Measurements from ENCODE around the gene LARP1.

DNA sequence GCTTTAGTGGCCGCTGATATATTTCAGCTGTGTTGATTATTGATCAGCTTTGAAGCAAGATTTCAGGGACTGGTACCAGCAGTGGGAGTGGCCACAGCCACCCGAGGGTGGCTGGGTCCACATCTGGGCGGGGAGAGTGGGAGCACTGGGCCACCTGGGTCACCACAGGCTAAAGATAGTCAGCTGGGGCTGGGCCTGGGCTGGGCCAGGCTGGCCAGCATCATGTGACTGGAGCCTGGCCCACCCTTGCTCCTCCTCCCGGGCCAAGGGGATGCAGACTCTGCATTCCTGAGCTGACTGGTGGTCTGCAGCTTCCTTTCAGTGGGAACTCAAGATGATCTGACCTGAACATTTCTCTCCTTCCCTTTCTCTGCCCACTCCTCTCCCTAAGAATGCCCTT, 27.1 kb downstream of the LARP1 start:
- TF ChIP-seq, protein P1, sequence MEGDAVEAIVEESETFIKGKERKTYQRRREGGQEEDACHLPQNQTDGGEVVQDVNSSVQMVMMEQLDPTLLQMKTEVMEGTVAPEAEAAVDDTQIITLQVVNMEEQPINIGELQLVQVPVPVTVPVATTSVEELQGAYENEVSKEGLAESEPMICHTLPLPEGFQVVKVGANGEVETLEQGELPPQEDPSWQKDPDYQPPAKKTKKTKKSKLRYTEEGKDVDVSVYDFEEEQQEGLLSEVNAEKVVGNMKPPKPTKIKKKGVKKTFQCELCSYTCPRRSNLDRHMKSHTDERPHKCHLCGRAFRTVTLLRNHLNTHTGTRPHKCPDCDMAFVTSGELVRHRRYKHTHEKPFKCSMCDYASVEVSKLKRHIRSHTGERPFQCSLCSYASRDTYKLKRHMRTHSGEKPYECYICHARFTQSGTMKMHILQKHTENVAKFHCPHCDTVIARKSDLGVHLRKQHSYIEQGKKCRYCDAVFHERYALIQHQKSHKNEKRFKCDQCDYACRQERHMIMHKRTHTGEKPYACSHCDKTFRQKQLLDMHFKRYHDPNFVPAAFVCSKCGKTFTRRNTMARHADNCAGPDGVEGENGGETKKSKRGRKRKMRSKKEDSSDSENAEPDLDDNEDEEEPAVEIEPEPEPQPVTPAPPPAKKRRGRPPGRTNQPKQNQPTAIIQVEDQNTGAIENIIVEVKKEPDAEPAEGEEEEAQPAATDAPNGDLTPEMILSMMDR (IDR thresholded peaks at IDR 0.05): no peak
- no peak for TF ChIP-seq EZH2 (IDR thresholded peaks at IDR 0.05; ENCODE audit: borderline replicate concordance, insufficient read depth, low read depth, low read length, poor library complexity, severe bottlenecking)
